Tibial nerve (tissue), 4 donors: ENCODE results near the gene GPC6. TPM values are rescaled to one million over a fixed set of nuclear protein-coding genes. Genes with fewer than 3 reads are reported as not detected.

Experiments
- DNase-seq, 2 donors: peaks; one replicate each; pipeline ENCODE4 v3.0.0-alpha.2; 2019; ENCODE audit warnings: low spot score in 2 of 2
- H3K27ac ChIP-seq, 4 donors: fragments of 200-600 bp; sonication (generic) in 3 of 4; one replicate each; pipeline ENCODE4 v1.5.1; 2017 to 2019; ENCODE audit warnings: mild to moderate bottlenecking in 1 of 4
- H3K27me3 ChIP-seq, 2 donors: fragments of 200-600 bp; sonication (generic) in 1 of 2; one replicate each; pipeline versions ENCODE4 v1.5.1 to v1.6.0; 2017 to 2019
- H3K36me3 ChIP-seq, 3 donors: fragments of 200-600 bp; sonication (generic); one replicate each; pipeline ENCODE4 v1.5.1; 2018 to 2019
- H3K4me1 ChIP-seq, 4 donors: fragments of 200-600 bp; sonication (generic) in 3 of 4; one replicate each; pipeline ENCODE4 v1.5.1; 2017 to 2019
- H3K4me3 ChIP-seq, 4 donors: fragments of 200-600 bp; sonication (generic) in 3 of 4; one replicate each; pipeline ENCODE4 v1.5.1; 2017 to 2019; ENCODE audit warnings: mild to moderate bottlenecking in 1 of 4, moderate library complexity in 1 of 4
- H3K9me3 ChIP-seq, 4 donors: fragments of 200-600 bp; sonication (generic) in 3 of 4; one replicate each; pipeline ENCODE4 v1.5.1; 2017 to 2019
- EP300 ChIP-seq, 2 donors: sonication (generic); formaldehyde crosslinking; IDR thresholded peaks; one replicate each; pipeline ENCODE4 v1.6.1; 2017; ENCODE audit warnings: antibody characterized with exemption in 2 of 2, mild to moderate bottlenecking in 1 of 2
- POLR2A ChIP-seq, 2 donors: fragments of 450-650 bp; IDR thresholded peaks; one replicate each; pipeline ENCODE4 v1.6.1; 2017; ENCODE audit warnings: antibody characterized with exemption in 2 of 2, mild to moderate bottlenecking in 2 of 2, moderate library complexity in 2 of 2
- WGBS, 2 donors: methylation state at CpG; one replicate each; pipeline ENCODE4 v1.1.5; 2018; 5-methylcytosine and 5-hydroxymethylcytosine counted together
- total RNA-seq, 4 donors: library from RNA; depleted of rRNA; stranded (reverse); fragments of >200 nt; gene quantifications; one replicate each; pipeline ENCODE4 v1.1.0, GENCODE V29; 2016
- TF ChIP-seq, protein P1 (sequence below), 5 experiments: fragments of 200-600 bp in 3 of 5; fragments of 450-650 bp in 2 of 5; sonication (generic) in 3 of 5; IDR thresholded peaks; one replicate each; pipeline ENCODE4 v1.5.1; 2016 to 2019; ENCODE audit warnings: antibody characterized with exemption in 5 of 5, mild to moderate bottlenecking in 3 of 5, moderate library complexity in 2 of 5

Gene GPC6
- total RNA-seq, 4 donors from 2014 or later, result 21.9 to 39.5 (median 29.8) TPM

DNA sequence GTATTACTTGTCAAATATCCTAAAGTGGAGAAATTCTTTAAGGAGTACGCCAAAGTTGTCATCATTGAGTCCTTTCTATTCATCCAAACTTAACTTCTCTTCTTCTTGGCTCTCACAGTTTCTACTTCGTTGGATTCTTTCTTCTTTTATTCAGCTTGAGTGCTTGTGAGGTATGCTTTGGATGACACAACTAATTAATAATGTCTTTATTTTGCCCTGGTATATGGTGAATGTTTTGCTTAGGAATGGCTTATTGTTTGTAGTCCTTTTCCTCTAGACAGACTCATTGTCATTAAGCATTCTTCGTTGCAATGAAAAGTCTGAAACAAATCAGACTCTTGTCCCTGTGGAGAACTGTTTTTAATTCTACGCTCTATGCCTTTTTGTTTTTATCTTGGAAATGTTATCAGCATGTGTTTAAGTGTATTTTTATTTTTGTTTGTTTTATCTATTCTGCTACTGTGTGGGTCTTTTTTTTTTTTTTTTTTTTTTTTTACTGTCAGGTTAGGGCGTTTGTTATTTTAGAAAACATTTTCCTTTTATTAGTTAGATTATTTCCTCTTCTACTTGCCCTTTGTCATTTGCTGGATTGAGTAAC, 471.5 kb downstream of the GPC6 start:
- H3K4me3 ChIP-seq, result no peak overlapping the region
- H3K36me3 ChIP-seq, result no peaks in the 10 kb centered on the region
- 60 to 67% methylated on average over 5 of the region's 5 CpGs for WGBS, 2 donors
- H3K27ac ChIP-seq, result no peak overlapping the region
- no peak for DNase-seq
- H3K4me1 ChIP-seq, result no peaks in the 10 kb centered on the region
- H3K9me3 ChIP-seq, result peaks cover 0 to 8% (median 0%) of the 10 kb centered on the region in 4 donors
- no peaks in the 10 kb centered on the region for H3K27me3 ChIP-seq
- TF ChIP-seq POLR2A (IDR thresholded peaks at IDR 0.05) (no peak), EP300 (IDR thresholded peaks at IDR 0.05) (no peak)
- TF ChIP-seq, protein P1, sequence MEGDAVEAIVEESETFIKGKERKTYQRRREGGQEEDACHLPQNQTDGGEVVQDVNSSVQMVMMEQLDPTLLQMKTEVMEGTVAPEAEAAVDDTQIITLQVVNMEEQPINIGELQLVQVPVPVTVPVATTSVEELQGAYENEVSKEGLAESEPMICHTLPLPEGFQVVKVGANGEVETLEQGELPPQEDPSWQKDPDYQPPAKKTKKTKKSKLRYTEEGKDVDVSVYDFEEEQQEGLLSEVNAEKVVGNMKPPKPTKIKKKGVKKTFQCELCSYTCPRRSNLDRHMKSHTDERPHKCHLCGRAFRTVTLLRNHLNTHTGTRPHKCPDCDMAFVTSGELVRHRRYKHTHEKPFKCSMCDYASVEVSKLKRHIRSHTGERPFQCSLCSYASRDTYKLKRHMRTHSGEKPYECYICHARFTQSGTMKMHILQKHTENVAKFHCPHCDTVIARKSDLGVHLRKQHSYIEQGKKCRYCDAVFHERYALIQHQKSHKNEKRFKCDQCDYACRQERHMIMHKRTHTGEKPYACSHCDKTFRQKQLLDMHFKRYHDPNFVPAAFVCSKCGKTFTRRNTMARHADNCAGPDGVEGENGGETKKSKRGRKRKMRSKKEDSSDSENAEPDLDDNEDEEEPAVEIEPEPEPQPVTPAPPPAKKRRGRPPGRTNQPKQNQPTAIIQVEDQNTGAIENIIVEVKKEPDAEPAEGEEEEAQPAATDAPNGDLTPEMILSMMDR (IDR thresholded peaks at IDR 0.05), result no peak

DNA sequence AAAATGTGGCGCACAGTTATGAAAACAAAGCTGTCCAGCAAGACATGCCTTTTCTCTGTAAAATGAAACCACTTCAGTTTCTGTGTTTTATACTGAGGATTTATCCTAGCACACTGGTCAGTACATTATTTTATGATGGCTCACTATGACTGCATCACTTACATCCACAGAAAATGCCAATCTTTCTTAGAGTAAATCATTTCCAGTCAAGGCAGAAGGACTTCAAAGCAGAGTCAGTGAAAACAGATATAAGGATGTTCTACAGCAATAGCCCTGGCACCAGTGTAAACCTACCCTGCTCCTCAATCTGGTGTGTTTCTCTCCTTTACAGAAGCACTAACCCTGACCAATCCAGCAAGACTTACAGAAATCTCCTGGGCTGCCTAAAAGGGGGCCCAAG, 473.5 kb downstream of the GPC6 start:
- no peak overlapping the region for H3K4me3 ChIP-seq
- H3K36me3 ChIP-seq, result no peaks in the 10 kb centered on the region
- TF ChIP-seq EP300 (IDR thresholded peaks at IDR 0.05) (no peak), POLR2A (IDR thresholded peaks at IDR 0.05) (no peak)
- TF ChIP-seq, protein P1 (IDR thresholded peaks at IDR 0.05), result no peak
- H3K4me1 ChIP-seq, result no peaks in the 10 kb centered on the region
- no peak overlapping the region for H3K27ac ChIP-seq
- peaks cover 0 to 8% (median 0%) of the 10 kb centered on the region in 4 donors for H3K9me3 ChIP-seq
- WGBS, 2 donors, result 78 to 91% methylated on average over 1 of the region's 1 CpG
- H3K27me3 ChIP-seq, result no peaks in the 10 kb centered on the region
- DNase-seq, result no peak

DNA sequence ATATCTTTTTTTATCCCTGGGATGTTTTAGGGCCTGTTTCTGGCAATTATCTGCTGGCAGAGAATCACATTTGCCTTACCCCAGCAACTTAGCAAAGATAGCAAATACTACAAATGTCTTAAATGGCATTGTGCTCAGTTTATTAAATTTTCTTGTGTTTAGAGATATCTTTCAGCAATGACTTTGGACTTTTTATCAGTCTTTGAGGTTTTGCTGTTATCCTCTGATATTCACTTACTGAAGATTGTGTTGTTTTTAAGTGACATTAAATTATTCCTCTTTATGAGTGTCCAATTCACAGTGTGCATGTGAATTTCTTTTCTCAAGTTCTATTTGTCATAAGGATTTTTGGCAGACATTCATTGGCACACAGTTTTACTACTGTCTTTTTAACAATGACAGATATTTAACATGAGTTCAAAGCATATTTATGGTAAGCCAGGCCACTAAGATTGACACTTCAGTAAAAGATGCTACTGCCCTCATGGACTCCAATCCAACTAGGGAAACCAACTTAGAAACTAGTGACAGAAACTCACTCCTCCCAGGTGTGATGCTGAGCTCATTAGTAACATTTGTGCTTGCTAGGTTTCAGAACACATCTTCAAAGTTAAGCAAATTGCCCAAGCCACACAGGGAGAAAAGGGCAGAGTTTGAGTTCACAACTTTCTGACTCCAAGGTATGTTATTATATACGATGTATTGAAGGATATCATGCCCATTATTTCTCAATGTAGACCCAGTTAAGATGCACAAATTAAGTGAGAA, 481.9 kb downstream of the GPC6 start:
- Histone ChIP-seq H3K27ac (no peak overlapping the region), H3K27me3 (no peaks in the 10 kb centered on the region), H3K4me3 (no peak overlapping the region), H3K36me3 (no peaks in the 10 kb centered on the region), H3K4me1 (no peaks in the 10 kb centered on the region), H3K9me3 (peaks cover 0 to 1% (median 0%) of the 10 kb centered on the region in 4 donors)
- WGBS, 2 donors, result 63 to 68% methylated on average over 1 of the region's 1 CpG
- TF ChIP-seq EP300 (IDR thresholded peaks at IDR 0.05), result no peak
- TF ChIP-seq, protein P1 (IDR thresholded peaks at IDR 0.05), result no peak
- TF ChIP-seq POLR2A (IDR thresholded peaks at IDR 0.05), result no peak
- no peak for DNase-seq

DNA sequence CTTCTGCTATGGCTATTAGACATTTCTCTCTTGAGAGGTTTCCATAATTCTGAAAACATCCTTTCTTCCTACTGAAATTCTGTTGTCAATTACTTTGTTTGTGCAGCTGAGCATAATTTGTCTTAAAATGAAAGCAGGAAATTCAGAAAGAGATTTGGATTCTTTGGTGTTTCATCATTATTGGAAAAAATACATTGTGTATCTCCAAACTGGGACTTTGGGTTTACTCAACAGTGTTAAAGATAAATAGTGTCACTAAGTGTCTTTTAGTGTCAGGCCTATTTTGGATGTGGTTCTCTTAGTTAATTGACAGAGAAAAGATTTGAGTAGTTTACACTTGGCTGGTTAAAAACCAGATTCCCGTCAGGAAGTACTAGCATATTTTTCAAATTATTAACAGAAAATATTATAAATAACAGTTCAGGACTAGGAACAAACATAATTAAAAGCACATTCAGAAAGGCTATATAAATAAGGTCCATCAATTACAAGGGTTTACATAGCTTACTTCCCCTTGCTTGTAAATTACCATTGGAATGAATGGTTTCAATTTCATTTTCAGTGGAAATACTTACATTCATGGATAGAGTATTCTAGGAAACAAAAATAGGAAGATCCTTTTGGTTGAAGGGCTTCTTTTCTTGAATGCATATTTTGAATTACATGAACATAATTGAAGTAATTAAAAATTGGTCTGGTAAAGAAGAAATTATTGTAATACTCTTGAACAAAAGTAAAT, 483.1 kb downstream of the GPC6 start:
- peaks cover 0 to 11% (median 0%) of the 10 kb centered on the region in 4 donors for H3K9me3 ChIP-seq
- no peak for TF ChIP-seq EP300 (IDR thresholded peaks at IDR 0.05)
- TF ChIP-seq, protein P1 (IDR thresholded peaks at IDR 0.05), result no peak
- TF ChIP-seq POLR2A (IDR thresholded peaks at IDR 0.05), result no peak
- DNase-seq, result no peak
- WGBS, 2 donors, result 0% methylated on average over 1 of the region's 1 CpG
- no peaks in the 10 kb centered on the region for H3K36me3 ChIP-seq
- H3K27ac ChIP-seq, result no peak overlapping the region
- H3K4me3 ChIP-seq, result no peak overlapping the region
- H3K27me3 ChIP-seq, result no peaks in the 10 kb centered on the region
- no peaks in the 10 kb centered on the region for H3K4me1 ChIP-seq

DNA sequence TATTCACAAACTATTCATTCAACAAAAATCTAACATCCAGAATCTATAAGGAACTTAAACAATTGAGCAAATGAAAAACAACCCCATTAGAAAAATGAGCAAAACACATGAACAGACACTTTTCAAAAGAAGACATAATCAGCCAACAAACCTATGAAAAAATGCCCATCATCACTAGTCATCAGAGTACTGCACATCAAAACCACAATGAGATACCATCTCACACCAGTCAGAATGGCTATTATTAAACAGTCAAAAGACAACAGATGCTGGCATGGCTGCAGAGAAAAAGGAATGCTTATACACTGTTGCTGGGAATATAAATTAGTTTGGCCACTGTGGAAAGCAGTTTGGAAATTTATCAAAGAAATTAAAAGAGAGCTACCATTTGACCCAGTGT, 487.6 kb downstream of the GPC6 start:
- Histone ChIP-seq H3K27ac (no peak overlapping the region), H3K27me3 (no peaks in the 10 kb centered on the region), H3K9me3 (peaks cover 0 to 19% (median 0%) of the 10 kb centered on the region in 4 donors), H3K36me3 (no peaks in the 10 kb centered on the region), H3K4me3 (no peak overlapping the region), H3K4me1 (no peaks in the 10 kb centered on the region)
- no peak for DNase-seq
- TF ChIP-seq POLR2A (IDR thresholded peaks at IDR 0.05) (no peak), EP300 (IDR thresholded peaks at IDR 0.05) (no peak)
- TF ChIP-seq, protein P1 (IDR thresholded peaks at IDR 0.05), result no peak
